Gastrocnemius medialis (tissue), 4 donors: ENCODE measurements around the gene KCNK18.

ENCODE experiments used
- CTCF ChIP-seq, 5 experiments: fragments of 450-650 bp in 3 of 5; fragments of 200-600 bp in 2 of 5; sonication (generic) in 2 of 5; IDR thresholded peaks in 4 of 5; conservative IDR thresholded peaks in 1 of 5; 1 replicate in 4 of 5; 2 replicates in 1 of 5; pipeline ENCODE4 v1.5.1; 2016 to 2019; ENCODE audit warnings: antibody characterized with exemption in 5 of 5, mild to moderate bottlenecking in 3 of 5, moderate library complexity in 3 of 5
- POLR2A ChIP-seq, 2 donors: fragments of 450-650 bp; IDR thresholded peaks; one replicate each; pipeline ENCODE4 v1.6.1; 2017; ENCODE audit warnings: antibody characterized with exemption in 2 of 2, mild to moderate bottlenecking in 2 of 2, moderate library complexity in 2 of 2

DNA sequence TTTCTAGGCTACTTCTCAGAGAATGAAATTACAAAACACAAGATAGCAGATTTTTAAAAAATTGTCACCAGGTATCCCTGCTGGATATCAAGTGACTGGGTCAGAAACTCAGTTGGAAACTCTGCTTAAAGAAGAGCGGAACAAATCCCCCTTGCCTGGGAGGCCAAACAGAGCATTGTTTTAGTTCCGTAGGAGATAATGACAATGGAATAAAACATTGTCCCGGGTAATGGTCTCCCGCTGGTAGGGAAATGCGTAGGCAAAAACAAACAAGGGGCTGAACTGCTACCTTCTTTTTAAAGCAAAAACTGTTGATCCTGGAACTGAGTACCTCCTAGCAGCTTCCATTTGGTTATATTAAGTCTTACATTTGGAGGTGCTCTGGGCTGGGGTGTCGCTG lies 37.9 kb upstream of the KCNK18 start:
- TF ChIP-seq POLR2A (IDR thresholded peaks at IDR 0.05) = no peak
- no peak for TF ChIP-seq CTCF (IDR thresholded peaks at IDR 0.05 in 4 of 5, conservative IDR thresholded peaks at IDR 0.05 in 1 of 5)
